CD14-positive monocyte (primary cell): ENCODE data around the gene FCRL6. TPM values are rescaled to one million over a fixed set of nuclear protein-coding genes. Genes with fewer than 3 reads are reported as not detected.
A peak's percentile ranks its signal among the peaks of the same experiment; 100 is the strongest.

Experiments
- DNase-seq, 3 donors: peaks; one replicate each; pipeline ENCODE4 v3.0.0-alpha.2; 2011 to 2022
- H2AFZ ChIP-seq: 2 replicates; pipeline ENCODE4 v1.6.0; 2012; ENCODE audit warnings: mild to moderate bottlenecking, low read depth, low read length, inconsistent platforms; ENCODE audit not compliant: insufficient read depth, poor library complexity, severe bottlenecking
- H3K27ac ChIP-seq, 2 donors: 1 replicate in 1 of 2; 2 replicates in 1 of 2; pipeline ENCODE4 v1.5.1; 2012 to 2013; ENCODE audit warnings: low read length in 2 of 2, control low read depth in 1 of 2, inconsistent platforms in 1 of 2, low read depth in 1 of 2, mild to moderate bottlenecking in 1 of 2
- H3K27me3 ChIP-seq, 2 donors: one replicate each; pipeline versions ENCODE4 v1.6.0 to v1.6.1; 2011 to 2013; ENCODE audit warnings: low read length in 2 of 2; ENCODE audit not compliant: control insufficient read depth in 2 of 2, insufficient read depth in 2 of 2
- H3K36me3 ChIP-seq, 2 donors: replicated peaks in 1 of 2; 1 replicate in 1 of 2; 2 replicates in 1 of 2; pipeline versions ENCODE4 v1.5.1 to v1.6.1; 2012 to 2013; ENCODE audit warnings: low read length in 2 of 2, control low read depth in 1 of 2, inconsistent platforms in 1 of 2, mild to moderate bottlenecking in 1 of 2; ENCODE audit not compliant: insufficient read depth in 2 of 2, control insufficient read depth in 1 of 2
- H3K4me1 ChIP-seq, 2 donors: 1 replicate in 1 of 2; 2 replicates in 1 of 2; pipeline versions ENCODE4 v1.5.1 to v1.6.1; 2012 to 2013; ENCODE audit warnings: low read length in 2 of 2, control low read depth in 1 of 2, inconsistent platforms in 1 of 2, mild to moderate bottlenecking in 1 of 2, moderate library complexity in 1 of 2; ENCODE audit not compliant: insufficient read depth in 2 of 2, control insufficient read depth in 1 of 2
- H3K4me2 ChIP-seq: replicated peaks from 2 replicates; pipeline ENCODE3; 2012; ENCODE audit warnings: low read length, moderate library complexity, mild to moderate bottlenecking; ENCODE audit not compliant: poor library complexity, severe bottlenecking; ENCODE audit errors: extremely low read depth
- H3K4me3 ChIP-seq, 3 experiments: fragments of 200-600 bp in 1 of 3; sonication (generic) in 1 of 3; replicated peaks in 1 of 3; 1 replicate in 2 of 3; 2 replicates in 1 of 3; pipeline ENCODE4 v1.5.1; 2011 to 2013; ENCODE audit warnings: low read length in 3 of 3, mild to moderate bottlenecking in 3 of 3, control low read depth in 2 of 3, low read depth in 2 of 3, inconsistent platforms in 1 of 3, moderate library complexity in 1 of 3
- H3K79me2 ChIP-seq: 2 replicates; pipeline ENCODE4 v1.6.0; 2012; ENCODE audit warnings: mild to moderate bottlenecking, control low read depth, inconsistent platforms, low read length, moderate library complexity; ENCODE audit not compliant: insufficient read depth
- H3K9ac ChIP-seq: 2 replicates; pipeline ENCODE4 v1.6.0; 2017; ENCODE audit warnings: low read length, mild to moderate bottlenecking; ENCODE audit not compliant: insufficient read depth, poor library complexity, severe bottlenecking
- H3K9me3 ChIP-seq, 2 donors: replicated peaks in 1 of 2; 1 replicate in 1 of 2; 2 replicates in 1 of 2; pipeline versions ENCODE4 v1.5.1 to v1.6.1; 2012 to 2013; ENCODE audit warnings: low read length in 2 of 2, control low read depth in 1 of 2; ENCODE audit not compliant: control insufficient read depth in 1 of 2, insufficient read depth in 1 of 2
- H4K20me1 ChIP-seq: 2 replicates; pipeline ENCODE4 v1.6.0; 2012; ENCODE audit warnings: mild to moderate bottlenecking, low read length, control low read depth, moderate library complexity; ENCODE audit not compliant: insufficient read depth
- H3K27ac Mint-ChIP-seq, 7 donors: one replicate each; pipeline ENCODE4 v1.8.0; 2020; ENCODE audit warnings: mild to moderate bottlenecking in 7 of 7, mixed read lengths in 7 of 7, moderate library complexity in 6 of 7, inconsistent platforms in 2 of 7
- H3K27me3 Mint-ChIP-seq, 3 donors: one replicate each; pipeline ENCODE4 v1.8.0; 2021 to 2022; ENCODE audit warnings: low read depth in 3 of 3, mild to moderate bottlenecking in 3 of 3, mixed read lengths in 3 of 3, moderate library complexity in 3 of 3, inconsistent platforms in 1 of 3
- H3K36me3 Mint-ChIP-seq, 2 donors: one replicate each; pipeline ENCODE4 v1.8.0; 2020; ENCODE audit warnings: mixed read lengths in 2 of 2, inconsistent platforms in 1 of 2, mild to moderate bottlenecking in 1 of 2
- H3K4me1 Mint-ChIP-seq: one replicate; pipeline ENCODE4 v1.8.0; 2020; ENCODE audit warnings: mild to moderate bottlenecking, mixed read lengths
- H3K4me3 Mint-ChIP-seq, 2 donors: one replicate each; pipeline ENCODE4 v1.8.0; 2020; ENCODE audit warnings: mild to moderate bottlenecking in 2 of 2, mixed read lengths in 2 of 2, moderate library complexity in 1 of 2
- H3K9me3 Mint-ChIP-seq, 7 donors: one replicate each; pipeline ENCODE4 v1.8.0; 2020 to 2022; ENCODE audit warnings: mixed read lengths in 7 of 7, mild to moderate bottlenecking in 6 of 7, moderate library complexity in 6 of 7, inconsistent platforms in 2 of 7
- WGBS: methylation state at CpG from one replicate; pipeline ENCODE4 v1.1.5; 2013; ENCODE audit warnings: missing lambda C conversion rate; ENCODE audit not compliant: insufficient coverage; 5-methylcytosine and 5-hydroxymethylcytosine counted together
- intact Hi-C, 2 donors: fragments of 100-400 bp; cut with micrococcal nuclease; formaldehyde crosslinking; loops; one replicate each; pipeline versions ENCODE4 v1.15.0 to v1.15.1; 2023
- polyA plus RNA-seq, 3 donors: library from polyadenylated mRNA; depleted of rRNA in 1 of 3; unstranded in 2 of 3; stranded (reverse) in 1 of 3; fragments of 300-500 nt in 2 of 3; fragments of >200 nt in 1 of 3; fragmentation: Illumina TruSeq in 2 of 3; gene quantifications; 1 replicate in 2 of 3; 2 replicates in 1 of 3; pipeline ENCODE4 v1.2.3, GENCODE V29; 2012 to 2021
- TF ChIP-seq, protein P1 (sequence below): fragments of 200-600 bp; IDR thresholded peaks from one replicate; pipeline ENCODE4 v1.8.0; 2022; ENCODE audit warnings: antibody characterized with exemption, mild to moderate bottlenecking

Gene FCRL6
- polyA plus RNA-seq, 3 donors, result 0.15 to 0.36 (median 0.17) TPM

DNA sequence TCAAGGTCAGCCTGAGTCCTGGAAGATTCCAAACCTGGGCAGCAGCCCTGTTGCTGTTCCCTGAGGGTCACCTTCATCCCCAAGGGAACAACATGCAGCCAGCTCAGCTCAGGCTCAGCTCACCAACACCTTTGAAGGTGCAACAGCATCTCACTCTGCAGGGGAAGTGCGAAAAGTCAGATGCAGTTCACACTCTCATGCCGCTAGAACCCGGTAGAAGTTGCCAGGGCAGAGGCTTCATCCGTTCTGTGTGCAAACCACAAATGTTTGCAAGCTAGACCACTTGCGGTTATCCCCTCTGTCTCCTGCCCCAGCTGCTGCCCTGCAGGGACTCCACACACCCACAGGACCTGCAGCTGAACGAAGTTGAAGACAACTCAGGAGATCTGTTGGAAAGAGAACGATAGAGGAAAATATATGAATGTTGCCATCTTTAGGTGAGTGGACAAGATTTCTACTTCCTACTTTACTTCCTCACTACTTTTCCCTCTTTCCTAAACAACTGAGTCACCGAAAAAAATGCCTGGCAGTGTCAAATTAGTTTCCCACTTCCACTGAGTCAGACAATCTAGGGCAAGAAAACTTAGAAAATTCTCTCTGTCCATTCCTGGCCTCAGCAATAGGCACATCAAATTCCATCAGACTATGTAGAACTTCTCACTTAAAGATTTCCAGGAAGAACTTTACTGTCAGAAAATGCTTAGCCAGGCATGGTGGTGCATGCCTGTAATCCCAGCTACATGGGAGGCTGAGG is 1.8 kb upstream of the FCRL6 start:
- H3K4me1 Mint-ChIP-seq, result peaks cover 40% of the 10 kb centered on the region
- no peak overlapping the region for H3K4me2 ChIP-seq
- DNase-seq, result peak in 2 of 3 donors; percentile 11 to 31
- no peak overlapping the region for H3K27ac Mint-ChIP-seq
- no peaks in the 10 kb centered on the region for H3K36me3 Mint-ChIP-seq
- H3K36me3 ChIP-seq, result no peaks in the 10 kb centered on the region
- H3K4me1 ChIP-seq, result peaks cover 27 to 37% of the 10 kb centered on the region in 2 donors
- TF ChIP-seq, protein P1, sequence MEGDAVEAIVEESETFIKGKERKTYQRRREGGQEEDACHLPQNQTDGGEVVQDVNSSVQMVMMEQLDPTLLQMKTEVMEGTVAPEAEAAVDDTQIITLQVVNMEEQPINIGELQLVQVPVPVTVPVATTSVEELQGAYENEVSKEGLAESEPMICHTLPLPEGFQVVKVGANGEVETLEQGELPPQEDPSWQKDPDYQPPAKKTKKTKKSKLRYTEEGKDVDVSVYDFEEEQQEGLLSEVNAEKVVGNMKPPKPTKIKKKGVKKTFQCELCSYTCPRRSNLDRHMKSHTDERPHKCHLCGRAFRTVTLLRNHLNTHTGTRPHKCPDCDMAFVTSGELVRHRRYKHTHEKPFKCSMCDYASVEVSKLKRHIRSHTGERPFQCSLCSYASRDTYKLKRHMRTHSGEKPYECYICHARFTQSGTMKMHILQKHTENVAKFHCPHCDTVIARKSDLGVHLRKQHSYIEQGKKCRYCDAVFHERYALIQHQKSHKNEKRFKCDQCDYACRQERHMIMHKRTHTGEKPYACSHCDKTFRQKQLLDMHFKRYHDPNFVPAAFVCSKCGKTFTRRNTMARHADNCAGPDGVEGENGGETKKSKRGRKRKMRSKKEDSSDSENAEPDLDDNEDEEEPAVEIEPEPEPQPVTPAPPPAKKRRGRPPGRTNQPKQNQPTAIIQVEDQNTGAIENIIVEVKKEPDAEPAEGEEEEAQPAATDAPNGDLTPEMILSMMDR, result no peak
- H2AFZ ChIP-seq, result peak overlapping the region; percentile 7
- WGBS, result 15% methylated on average over 5 of the region's 8 CpGs
- no peak overlapping the region for H3K27ac ChIP-seq
- no peaks in the 10 kb centered on the region for H4K20me1 ChIP-seq
- intact Hi-C loops, result loop anchor here in 1 of 2 donors (5.0 kb wide), 1 partner anchor 207 kb away; no protein-coding TSS in a partner anchor
- H3K4me3 Mint-ChIP-seq, result peak overlapping the region in 1 of 2 donors; percentile 4
- peaks cover 0 to 3% of the 10 kb centered on the region in 2 donors for H3K27me3 ChIP-seq
- H3K9ac ChIP-seq, result no peak overlapping the region
- H3K4me3 ChIP-seq, result no peak overlapping the region
- H3K9me3 Mint-ChIP-seq, result no peaks in the 10 kb centered on the region
- no peaks in the 10 kb centered on the region for H3K79me2 ChIP-seq
- peaks cover 7 to 15% (median 10%) of the 10 kb centered on the region in 3 donors for H3K27me3 Mint-ChIP-seq
- H3K9me3 ChIP-seq, result no peaks in the 10 kb centered on the region

- H3K27ac ChIP-seq, result no peak overlapping the region
- H3K36me3 ChIP-seq, result no peaks in the 10 kb centered on the region
- peaks cover 0 to 9% (median 2%) of the 10 kb centered on the region in 3 donors for H3K27me3 Mint-ChIP-seq
- no peak overlapping the region for H2AFZ ChIP-seq
- no peak for DNase-seq
- H3K4me1 ChIP-seq, result peaks cover 27 to 37% of the 10 kb centered on the region in 2 donors
- no peaks in the 10 kb centered on the region for H4K20me1 ChIP-seq
- H3K27ac Mint-ChIP-seq, result no peak overlapping the region
- H3K9ac ChIP-seq, result no peak overlapping the region
- TF ChIP-seq, protein P1, result no peak
- peaks cover 38% of the 10 kb centered on the region for H3K4me1 Mint-ChIP-seq
- H3K9me3 ChIP-seq, result no peaks in the 10 kb centered on the region
- H3K9me3 Mint-ChIP-seq, result peaks cover 0 to 2% (median 0%) of the 10 kb centered on the region in 7 donors
- H3K4me3 Mint-ChIP-seq, result peak overlapping the region in 1 of 2 donors; percentile 9
- no peaks in the 10 kb centered on the region for H3K79me2 ChIP-seq
- H3K4me3 ChIP-seq, result no peak overlapping the region
- WGBS, result 86% methylated on average over 4 of the region's 7 CpGs
- no peak overlapping the region for H3K4me2 ChIP-seq
- no peaks in the 10 kb centered on the region for H3K36me3 Mint-ChIP-seq
- H3K27me3 ChIP-seq, result no peaks in the 10 kb centered on the region
- intact Hi-C loops, result loop anchor here in 1 of 2 donors (5.0 kb wide), 1 partner anchor 203 kb away; no protein-coding TSS in a partner anchor
Measured at GRCh38 chr1:159803956-159804689, 2.0 kb downstream of the FCRL6 start.
